Esophagus squamous epithelium (tissue), 4 donors: ENCODE data around the gene MRGPRX4.

Experiments
- CTCF ChIP-seq, 6 experiments: fragments of 450-650 bp in 4 of 6; fragments of 200-600 bp in 2 of 6; sonication (generic) in 2 of 6; IDR thresholded peaks; one replicate each; pipeline ENCODE4 v1.5.1; 2016 to 2019; ENCODE audit warnings: antibody characterized with exemption in 6 of 6, mild to moderate bottlenecking in 4 of 6, moderate library complexity in 4 of 6
- POLR2A ChIP-seq, 4 donors: fragments of 450-650 bp; IDR thresholded peaks; one replicate each; pipeline ENCODE4 v1.6.1; 2017; ENCODE audit warnings: antibody characterized with exemption in 4 of 4, mild to moderate bottlenecking in 4 of 4, moderate library complexity in 3 of 4

- TF ChIP-seq CTCF (IDR thresholded peaks at IDR 0.05) (no peak), POLR2A (IDR thresholded peaks at IDR 0.05) (no peak)
These were observed 23.9 kb downstream of the MRGPRX4 start for GRCh38 chr11:18196532-18196931.
